HG02981 (cell line): ENCODE measurements around the gene PHF12.
"Not testable (repeated sequence)": the region's sequence is repeated elsewhere in the genome, so short reads cannot be mapped to it uniquely, and the experiment has no call there.

Source experiments
- ATAC-seq: cut with Tn5 transposase; IDR thresholded peaks from one replicate; pipeline ENCODE4 v1.9.1; 2021; ENCODE audit warnings: mild to moderate bottlenecking, moderate library complexity; ENCODE audit not compliant: unreplicated experiment

The PHF12 gene

DNA sequence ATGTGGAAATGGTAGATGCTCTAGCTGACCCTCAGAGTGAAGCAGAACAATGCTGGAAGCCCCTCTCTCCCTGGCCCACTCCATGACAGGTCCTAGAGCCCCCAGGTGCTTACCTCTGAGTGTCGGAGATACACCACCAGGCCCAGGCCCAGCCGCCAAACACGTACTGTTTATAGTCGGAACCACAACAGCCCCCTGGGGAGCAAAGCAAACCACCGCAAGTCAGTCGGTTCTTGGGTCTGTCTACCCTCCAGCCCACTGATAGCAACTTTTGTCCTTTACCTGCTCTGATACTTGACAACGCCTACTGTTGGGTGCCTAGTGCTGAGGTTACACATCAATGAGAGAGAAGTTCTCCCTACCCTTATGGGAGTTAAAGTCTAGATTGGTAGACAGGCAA is 62.5 kb downstream of the PHF12 start:
- ATAC-seq: no peak

DNA sequence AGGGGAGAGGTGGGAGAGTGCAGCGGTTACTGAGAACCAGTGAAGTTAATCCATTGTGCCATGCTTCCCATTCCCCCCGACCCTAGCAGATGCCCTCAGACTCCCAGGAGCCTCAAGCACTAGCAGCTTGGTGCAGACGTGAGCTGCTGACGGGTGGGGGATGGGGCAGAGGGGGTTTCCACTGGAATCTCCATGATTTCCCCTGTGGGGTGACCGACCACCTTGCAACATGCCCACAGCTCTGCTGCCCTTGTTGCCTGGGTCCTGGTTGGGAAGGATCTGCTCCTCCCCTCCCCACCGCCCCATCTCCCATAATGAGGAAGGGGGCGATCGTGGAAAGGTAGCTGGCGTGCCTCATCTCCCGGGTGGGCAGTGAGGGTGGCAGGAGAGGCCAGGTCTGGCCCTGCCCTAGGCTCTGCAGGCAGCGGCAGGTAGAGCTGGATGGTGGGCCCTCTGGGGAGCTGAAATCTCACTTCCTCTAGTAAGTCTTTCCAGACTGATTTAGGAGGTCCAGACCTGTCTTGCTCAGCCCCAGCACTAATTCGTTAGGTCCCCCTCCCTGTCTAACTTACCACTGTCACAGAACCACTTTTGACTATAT is 63.3 kb downstream of the PHF12 start:
- no peak for ATAC-seq

DNA sequence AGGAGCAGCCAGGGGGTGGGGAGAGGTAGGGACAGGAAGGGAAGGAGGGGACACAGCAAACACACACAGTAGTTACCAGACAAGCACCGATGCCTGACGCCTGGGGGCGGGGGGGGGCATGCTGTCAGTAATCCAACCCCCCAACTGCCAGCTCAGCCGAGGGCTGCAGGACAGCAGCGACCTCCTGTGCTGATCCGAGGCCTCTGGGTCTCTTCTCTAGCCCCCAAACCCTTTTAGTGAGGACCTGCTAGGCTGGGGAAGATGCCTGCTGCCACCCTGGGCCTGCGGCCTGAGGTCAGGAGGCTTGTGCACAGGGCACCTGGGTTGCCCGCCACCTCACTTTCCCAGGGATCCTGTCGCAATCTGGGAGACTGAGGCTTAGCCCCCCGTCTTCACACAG is 65.4 kb downstream of the PHF12 start:
- no peak for ATAC-seq

DNA sequence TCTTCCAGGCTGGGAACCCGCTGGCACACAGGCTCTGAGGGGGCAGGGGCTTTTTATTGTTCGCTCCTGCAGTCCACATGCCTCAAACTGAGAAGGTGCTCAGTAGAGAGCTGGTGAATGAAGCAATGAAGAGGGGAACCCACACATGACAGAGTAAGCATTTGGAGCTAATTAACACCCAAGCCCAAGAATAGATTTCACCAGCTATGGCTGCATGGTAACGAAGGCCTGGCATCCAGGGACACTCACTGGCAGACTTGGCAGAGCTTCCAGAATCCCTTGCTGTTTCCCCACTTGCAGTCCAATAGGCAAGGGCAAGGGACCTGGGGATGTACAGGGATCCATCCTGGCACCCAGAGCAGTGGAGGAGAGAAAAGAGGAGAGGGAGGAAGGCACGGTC is 66.0 kb downstream of the PHF12 start:
- ATAC-seq: no peak

DNA sequence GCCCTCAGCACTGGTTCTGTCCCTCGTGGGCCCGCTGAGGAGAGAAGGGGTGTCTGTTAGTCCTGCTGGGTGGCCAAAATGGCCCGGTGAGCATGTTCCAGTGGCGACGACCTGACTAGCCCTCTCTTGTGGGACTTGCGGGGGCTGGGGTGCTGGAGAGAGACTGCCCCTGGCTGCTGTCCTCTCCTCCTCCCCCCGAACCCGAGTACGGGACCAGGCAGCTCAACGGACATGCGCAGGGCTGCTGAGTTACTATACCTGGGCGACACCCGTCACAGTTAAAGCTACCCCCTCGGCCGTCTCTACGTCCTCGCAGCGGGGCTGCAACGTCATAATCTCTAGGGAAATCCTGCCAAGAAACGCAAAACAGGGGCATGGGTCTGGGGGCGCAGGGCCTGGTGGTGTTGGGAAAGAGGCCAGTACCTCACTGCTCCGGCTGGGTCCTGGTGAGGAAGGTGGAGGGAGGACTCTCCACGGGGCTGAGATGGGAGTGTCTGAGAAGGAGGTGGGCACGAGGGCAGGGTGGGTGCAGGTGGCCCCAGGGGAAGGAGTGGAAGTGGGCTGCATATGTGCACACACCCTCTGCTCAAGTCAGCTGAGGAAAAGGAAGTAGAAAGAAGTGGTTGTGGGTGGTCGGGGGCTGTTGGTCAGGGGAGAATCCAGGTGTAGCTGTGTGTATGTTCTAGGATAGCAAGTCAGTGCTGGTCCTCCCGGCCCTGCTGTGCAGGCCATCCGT is 67.2 kb downstream of the PHF12 start:
- no peak for ATAC-seq

DNA sequence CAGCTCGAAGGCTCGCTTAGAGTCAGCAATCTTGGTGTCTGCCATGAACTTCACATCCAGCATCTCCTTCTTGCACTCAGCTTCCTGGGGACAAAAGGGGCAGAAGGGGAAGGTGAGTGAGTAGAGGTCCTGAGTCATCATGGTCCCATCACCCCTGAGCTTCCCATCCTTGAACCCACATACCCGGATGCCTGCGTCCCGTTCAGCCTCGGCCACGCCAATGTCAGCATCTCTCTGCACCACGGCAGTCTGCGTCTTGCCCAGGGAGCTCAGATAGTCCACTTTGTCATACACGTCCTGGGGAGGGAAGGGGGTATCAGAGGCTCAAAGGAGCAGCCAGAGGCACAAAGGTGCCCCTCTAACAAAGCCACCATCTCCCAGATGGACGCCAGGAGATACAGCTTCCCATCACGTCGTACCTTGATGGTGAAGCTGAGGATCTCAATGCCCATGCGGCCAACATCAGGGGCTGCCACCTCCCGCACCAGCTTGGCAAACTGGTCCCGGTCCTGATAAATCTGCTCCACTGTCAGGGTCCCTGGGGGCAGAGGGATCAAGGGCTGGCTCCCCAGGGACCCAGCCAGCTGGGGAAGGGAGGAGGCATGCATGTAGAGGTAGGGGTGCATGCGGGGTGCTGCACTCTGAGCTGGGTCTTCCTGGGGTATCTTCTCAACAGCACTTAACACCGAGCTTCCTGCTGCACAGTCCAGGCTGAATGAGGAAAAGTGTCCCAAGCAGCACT is 69.0 kb downstream of the PHF12 start:
- no peak for ATAC-seq

DNA sequence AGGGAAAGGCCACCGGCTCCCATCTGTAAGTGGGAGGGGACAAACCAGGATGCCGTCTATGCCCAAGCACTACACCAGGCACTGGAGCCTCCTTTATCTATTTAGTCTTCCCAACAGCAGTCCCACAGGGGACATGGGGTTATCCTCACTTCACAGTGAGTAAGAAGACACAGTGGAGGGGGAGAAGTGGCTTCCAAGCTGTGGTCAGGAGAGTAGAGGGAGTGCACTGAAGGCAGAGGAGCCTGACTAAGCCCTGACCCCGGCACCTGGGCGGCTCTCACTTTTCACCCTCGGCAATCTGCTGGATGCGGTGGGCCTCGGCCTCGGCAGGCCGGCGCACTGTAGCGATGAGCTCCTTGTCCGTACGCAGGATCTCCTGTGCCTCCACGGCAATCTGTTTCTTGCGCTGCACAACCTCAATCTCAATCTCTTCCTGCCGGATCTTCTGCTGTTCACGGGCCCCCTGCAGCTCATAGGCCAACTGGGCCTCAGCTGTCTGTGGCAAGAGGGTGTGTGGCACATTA is 69.7 kb downstream of the PHF12 start:
- no peak for ATAC-seq

DNA sequence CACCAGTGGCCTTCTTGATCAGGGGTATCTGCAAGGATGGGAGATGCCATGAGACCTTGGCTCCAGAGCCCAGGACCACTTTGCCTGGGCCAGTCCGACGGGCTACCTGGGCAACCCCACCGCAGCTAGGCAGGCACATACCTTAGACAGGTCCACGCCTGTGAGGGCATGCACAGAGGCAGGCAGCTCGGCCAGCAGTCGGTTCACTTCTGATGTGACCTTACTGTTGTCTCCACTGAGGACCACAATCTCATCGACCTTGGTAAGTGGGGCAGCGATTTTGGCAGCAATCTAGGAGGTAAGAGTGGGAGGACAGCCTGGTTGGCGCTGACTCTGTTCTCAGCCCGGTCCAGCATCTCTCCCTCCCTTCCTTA is 70.8 kb downstream of the PHF12 start:
- no peak for ATAC-seq

DNA sequence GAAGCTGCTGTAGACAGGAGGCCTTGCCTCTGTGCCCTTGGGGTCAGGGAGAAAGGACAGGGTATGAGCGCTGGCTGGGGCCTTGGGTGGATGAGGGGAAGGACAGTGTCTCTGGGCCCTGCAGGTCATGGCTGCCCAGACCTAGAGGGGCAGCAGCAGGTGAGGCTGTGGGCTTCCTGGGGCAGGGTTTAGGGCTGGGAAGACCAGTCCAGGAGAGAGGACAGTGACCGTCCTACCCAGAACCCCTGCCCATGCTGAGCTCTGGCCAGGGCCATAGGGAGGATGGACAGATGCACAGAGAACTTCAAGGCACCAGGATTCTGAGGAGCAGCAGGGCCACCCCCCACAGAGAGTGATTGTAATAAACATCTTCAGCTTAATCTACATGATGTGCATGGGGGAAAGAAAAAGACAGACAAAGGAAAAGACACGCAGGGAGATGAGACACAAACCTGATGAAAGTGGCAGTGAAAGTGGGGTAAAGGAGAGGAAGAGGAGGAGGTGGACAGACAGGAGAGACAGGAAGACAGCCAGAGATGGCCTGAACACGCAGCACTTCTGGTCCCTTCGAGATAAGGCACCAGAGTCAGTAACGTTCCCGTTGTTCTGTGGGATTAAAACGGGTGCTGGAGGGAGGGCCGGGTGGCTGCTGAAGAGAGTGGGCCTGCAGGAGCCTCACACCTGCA is 71.3 kb downstream of the PHF12 start:
- no peak for ATAC-seq

DNA sequence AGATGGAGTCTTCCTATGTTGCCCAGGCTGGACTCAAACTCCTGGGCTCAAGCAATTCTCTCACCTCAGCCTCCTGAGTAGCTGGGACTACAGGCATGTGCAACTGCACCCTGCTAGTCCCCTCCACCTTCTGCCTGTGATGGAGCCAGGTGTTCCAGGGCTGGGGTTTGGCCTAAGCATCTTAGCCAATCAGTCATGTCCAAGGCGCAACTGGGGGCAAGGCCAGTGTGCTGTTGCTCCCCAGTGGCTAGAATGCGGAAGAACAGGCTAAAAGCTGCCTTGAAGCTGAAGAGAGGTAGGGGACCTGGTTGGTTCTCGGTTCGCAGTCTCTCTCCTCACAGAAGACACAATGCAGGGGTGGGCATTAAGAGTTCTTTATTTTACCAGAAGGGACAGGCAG is 72.3 kb downstream of the PHF12 start:
- ATAC-seq: no peak

DNA sequence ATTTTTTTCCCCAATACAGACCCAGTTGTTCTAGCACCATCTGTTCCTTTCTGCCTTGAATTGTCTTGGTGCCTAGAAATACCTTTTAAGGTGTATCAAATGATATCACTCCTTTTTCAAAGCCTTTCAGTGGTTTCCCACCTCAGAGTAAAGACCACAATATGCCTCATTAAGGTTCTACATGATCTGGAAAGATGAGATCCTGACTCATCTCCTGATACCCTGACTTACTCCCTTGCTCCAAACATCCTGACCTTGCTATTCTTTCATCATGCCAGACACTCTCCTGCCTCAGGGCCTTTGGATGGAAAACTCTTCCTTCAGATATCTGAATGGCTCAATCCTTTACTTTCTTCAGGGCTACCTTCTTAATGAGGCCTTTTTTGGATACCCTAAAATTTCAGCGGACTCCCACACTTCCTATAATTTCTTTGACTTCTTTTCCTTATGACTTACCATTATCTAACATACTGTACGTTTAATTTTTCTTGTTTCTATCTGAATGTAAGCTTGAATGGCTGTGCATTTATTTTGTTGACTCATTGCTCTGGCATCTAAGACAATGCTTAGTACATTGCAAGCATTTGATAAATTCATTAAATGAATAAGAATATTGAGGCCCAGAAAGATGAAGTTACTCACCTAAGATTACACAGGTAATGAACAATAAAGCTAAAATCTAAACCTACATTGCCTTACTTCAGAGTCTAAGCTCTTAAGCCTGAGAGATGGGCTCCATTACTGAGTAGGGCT is 73.0 kb downstream of the PHF12 start:
- ATAC-seq: no peak

DNA sequence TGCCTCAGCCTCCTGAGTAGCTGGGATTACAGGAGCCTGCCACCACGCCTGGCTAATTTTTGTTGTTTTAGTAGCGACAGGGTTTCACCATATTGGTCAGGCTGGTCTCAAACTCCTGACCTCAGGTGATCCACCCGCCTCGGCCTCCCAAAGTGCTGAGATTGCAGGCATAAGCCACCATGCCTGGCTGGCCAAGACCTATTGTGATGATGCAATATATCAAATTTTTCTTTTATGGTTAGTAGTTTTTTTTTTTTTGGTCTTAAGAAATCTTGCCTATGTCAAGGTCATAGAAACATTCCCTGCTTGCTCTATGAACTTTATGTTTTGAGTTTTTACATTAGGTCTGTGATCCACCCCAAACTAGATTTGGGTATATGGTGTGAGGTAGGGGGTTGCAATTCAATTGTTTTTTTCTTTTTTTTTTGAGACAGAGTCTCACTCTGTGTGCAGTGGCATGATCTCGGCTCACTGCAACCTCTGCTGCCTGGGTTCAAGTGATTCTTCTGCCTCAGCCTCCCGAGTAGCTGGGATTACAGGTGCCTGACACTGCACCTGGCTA is 74.1 kb downstream of the PHF12 start:
- not testable (repeated sequence) for ATAC-seq

DNA sequence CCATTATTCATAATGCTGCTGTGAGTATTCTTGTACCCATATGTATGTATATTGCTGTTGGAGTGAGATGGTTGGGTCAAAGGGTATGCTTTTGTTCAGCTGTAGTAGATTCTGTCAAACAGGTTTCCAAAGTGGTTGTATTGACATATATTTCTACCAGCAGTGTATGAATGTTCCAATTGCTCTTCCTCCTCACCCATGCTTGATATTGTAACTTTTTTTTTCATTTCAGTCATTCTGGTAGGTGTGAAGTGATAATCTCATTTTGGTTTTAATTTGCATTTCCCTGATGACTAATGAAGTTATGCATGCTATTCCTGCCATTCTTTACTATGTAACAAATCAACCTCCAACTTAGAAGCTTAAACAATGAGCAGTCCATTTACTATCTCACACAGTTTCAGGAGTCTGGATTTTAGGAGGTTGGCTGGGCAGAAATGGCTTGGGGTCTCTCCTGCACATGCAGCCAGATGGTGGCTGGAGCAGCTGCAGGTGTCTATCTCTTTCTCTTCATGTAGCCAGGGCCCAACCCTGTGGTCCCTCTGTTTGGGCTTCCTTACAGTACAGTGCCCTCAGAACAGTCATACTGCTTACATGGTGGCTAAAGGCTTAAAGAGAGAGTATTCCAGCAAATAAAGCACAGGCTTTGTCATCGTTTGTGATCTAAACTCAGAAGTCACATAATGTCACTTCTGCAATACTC is 75.3 kb downstream of the PHF12 start:
- no peak for ATAC-seq

DNA sequence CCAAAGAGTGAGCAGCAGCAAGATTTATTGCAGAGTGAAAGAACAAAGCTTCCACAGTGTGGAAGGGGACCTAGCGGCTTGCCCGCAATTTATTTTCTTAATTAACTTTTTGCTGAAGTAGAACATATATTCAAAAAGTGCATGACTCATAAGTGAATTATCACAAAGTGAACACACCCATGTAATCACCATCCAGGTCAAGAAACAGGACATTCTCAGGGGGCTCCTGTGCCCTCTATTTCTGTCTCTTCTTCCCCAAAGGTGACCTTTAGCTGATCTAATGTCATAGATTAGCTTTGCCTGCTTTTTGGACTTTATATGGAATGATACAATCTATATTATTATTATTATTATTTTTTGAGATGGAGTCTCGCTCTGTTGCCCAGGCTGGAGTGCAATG is 76.6 kb downstream of the PHF12 start:
- no peak for ATAC-seq

DNA sequence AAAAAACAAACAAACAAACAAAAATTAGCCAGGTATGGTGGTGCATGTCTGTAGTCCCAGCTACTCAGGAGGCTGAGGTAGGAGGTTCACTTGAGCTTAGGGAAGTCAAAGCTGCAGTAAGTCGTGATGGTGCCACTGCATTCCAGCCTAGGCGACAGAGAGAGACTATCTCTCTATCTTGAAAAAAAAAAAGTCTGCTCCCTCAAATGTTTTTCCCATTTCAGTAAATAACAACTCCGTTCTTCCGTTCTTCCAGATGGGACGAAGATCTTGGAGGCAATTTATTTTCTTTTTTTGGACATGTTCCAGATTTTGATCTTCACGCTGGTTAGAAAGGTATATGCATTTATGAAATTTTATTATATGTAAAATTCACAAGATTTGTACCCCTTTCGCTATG is 77.5 kb downstream of the PHF12 start:
- ATAC-seq: no peak

DNA sequence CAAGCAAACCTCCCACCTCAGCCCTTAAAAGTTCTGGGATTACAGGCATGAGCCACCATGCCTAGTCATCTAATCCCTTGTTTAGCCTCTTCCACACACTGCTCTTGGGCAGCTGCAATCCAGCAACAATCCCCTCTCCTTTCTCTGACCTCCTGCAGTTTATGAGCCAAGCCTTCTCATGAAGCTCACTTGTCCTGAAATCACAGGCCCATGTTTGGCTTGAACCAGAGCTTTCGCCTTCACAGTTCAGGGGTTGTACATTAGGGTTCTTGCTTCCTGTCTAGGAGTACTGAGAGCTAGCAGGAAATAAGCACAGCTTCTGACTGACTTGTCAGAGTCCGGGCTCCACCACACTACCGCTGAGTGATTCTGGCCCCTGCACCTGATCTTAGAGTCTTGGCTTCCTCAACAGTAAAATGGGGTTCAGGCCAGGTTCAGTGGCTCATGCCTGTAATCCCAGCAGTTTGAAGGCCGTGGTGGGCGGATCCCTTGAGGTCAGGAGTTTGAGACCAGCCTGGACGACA is 80.2 kb downstream of the PHF12 start:
- ATAC-seq: peak; percentile 91

DNA sequence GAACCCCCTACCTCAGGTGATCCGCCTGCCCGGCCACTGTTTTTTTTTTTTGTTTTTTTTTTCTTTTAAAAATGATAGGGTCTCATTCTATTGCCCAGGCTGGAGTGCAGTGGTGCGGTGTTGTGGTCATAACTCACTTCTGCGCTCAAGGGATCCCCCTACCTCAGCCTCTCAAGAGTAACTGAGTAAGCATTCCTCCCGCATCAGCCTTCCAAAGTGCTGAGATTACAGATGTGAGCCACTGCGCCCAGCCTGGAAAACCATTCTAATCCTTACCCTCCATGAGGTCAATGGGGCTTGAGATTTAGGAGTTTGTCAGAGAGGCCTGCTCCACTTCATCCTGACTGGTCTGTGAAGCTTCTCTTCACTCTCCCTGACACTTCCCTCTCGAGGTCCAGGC is 84.0 kb downstream of the PHF12 start:
- no peak for ATAC-seq

DNA sequence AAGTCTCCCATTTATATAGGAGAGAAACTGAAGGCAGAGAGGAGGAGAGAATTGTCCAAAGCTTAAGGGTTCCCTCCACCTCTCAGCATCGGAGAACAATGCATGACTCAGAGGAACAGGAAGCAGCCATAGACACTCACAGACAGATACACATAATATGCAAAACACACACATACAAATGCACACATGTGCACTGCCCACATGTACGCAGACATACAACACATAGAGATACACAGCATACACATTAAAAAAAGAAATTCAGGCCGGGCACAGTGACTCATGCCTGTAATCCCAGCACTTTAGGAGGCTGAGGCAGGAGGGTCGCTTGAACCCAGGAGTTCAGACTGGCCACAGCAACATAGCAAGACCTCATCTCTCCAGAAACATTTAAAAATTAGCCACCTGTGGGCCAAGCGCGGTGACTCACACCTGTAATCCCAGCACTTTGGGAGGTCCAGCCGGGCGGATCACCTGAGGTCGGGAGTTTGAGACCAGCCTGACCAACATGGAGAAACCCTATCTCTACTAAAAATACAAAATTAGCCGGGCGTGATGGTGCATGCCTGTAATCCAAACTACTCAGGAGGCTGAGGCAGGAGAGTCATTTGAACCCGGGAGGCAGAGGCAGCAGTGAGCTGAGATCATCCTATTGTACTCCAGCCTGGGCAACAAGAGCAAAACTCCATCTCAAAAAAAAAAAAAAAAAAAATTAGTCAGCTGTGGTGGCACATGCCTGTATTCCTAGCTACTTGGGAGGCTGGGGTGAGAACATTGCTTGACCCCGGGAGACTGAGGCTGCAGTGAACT is 85.2 kb downstream of the PHF12 start:
- no peak for ATAC-seq
